K562 (cell line): Measurements from ENCODE around the gene SRPK3. TPM values are rescaled to one million over a fixed set of nuclear protein-coding genes. Genes with fewer than 3 reads are reported as not detected.

Experiments
- ARID1B ChIP-seq: fragments of 450-650 bp; IDR thresholded peaks from 2 replicates; pipeline ENCODE4 v1.6.1; 2016; ENCODE audit warnings: antibody characterized with exemption, mild to moderate bottlenecking, inconsistent platforms
- ETV1 ChIP-seq: fragments of 450-650 bp; conservative IDR thresholded peaks from 2 replicates; pipeline ENCODE4 v1.6.1; 2016; ENCODE audit warnings: missing genetic modification characterization, control low read depth, low read depth, missing compliant biosample characterization
- HDGF ChIP-seq: fragments of 450-650 bp; IDR thresholded peaks from 2 replicates; pipeline ENCODE4 v1.6.1; 2016
- HNRNPLL ChIP-seq: fragments of 200-400 bp; formaldehyde crosslinking; IDR thresholded peaks from 2 replicates; pipeline ENCODE4 v1.6.1; 2017; ENCODE audit warnings: low read length, low read depth, mild to moderate bottlenecking; ENCODE audit not compliant: poor library complexity, severe bottlenecking
- KAT7 ChIP-seq: sonication (generic); formaldehyde crosslinking; IDR thresholded peaks from 2 replicates; pipeline ENCODE4 v1.8.0; 2022; ENCODE audit warnings: missing genetic modification reagents, mild to moderate bottlenecking, borderline replicate concordance
- MBD2 ChIP-seq: sonication (generic); IDR thresholded peaks from 2 replicates; pipeline ENCODE4 v1.6.1; 2016; ENCODE audit warnings: low read depth, borderline replicate concordance
- POLR2B ChIP-seq: fragments of 450-650 bp; IDR thresholded peaks from 2 replicates; pipeline ENCODE4 v1.6.1; 2018; ENCODE audit warnings: low read depth; ENCODE audit not compliant: partially characterized antibody
- POLR2G ChIP-seq: fragments of 200-400 bp; formaldehyde crosslinking; IDR thresholded peaks from 2 replicates; pipeline ENCODE4 v1.6.1; 2017; ENCODE audit warnings: low read depth, mild to moderate bottlenecking, antibody characterized with exemption, low read length, moderate library complexity
- PURB ChIP-seq: sonication (generic); formaldehyde crosslinking; IDR thresholded peaks from 2 replicates; pipeline ENCODE4 v1.9.0; 2021; ENCODE audit warnings: low read depth, mild to moderate bottlenecking, missing genetic modification reagents
- SNIP1 ChIP-seq: fragments of 450-650 bp; IDR thresholded peaks from 2 replicates; pipeline ENCODE4 v1.7.1; 2017; ENCODE audit warnings: low read depth, mild to moderate bottlenecking
- SP1 ChIP-seq: sonication (generic); formaldehyde crosslinking; IDR thresholded peaks from 2 replicates; pipeline ENCODE4 v1.8.1; 2022; ENCODE audit warnings: mild to moderate bottlenecking, missing genetic modification reagents
- ZBTB8A ChIP-seq: fragments of 450-650 bp; IDR thresholded peaks from 2 replicates; pipeline ENCODE4 v1.6.1; 2018; ENCODE audit warnings: mild to moderate bottlenecking, moderate library complexity; ENCODE audit not compliant: partially characterized antibody
- ZNF121 ChIP-seq: sonication (generic); formaldehyde crosslinking; conservative IDR thresholded peaks from 2 replicates; pipeline ENCODE4 v1.8.0; 2022; ENCODE audit warnings: missing genetic modification reagents
- ZNF146 ChIP-seq: IDR thresholded peaks from one replicate; pipeline ENCODE4 v1.6.1; 2018; ENCODE audit warnings: missing compliant biosample characterization; ENCODE audit not compliant: unreplicated experiment
- ZNF232 ChIP-seq: sonication (generic); formaldehyde crosslinking; IDR thresholded peaks from 2 replicates; pipeline ENCODE4 v1.8.0; 2022; ENCODE audit warnings: mild to moderate bottlenecking, missing genetic modification reagents
- ZNF311 ChIP-seq: fragments of 250-450 bp; sonication (Bioruptor Pico); IDR thresholded peaks from 2 replicates; pipeline ENCODE4 v1.4.0; 2020; ENCODE audit warnings: mild to moderate bottlenecking, moderate library complexity
- polyA plus RNA-seq, 8 experiments: library from polyadenylated mRNA; depleted of rRNA in 4 of 8; stranded (reverse) in 5 of 8; unstranded in 3 of 8; fragments of >200 nt; fragmentation: Nextera tagmentation in 2 of 8; fragmentation: Illumina TruSeq in 1 of 8; extraction: Ambion mirVana in 2 of 8; extraction: Trizol in 1 of 8; gene quantifications; 2 replicates each; pipeline versions ENCODE4 v1.2.1 to v1.2.3, GENCODE V29; 2011 to 2014; ENCODE audit warnings: inconsistent platforms in 1 of 8, missing spikeins in 1 of 8
- total RNA-seq, 7 experiments: library from RNA; depleted of rRNA in 6 of 7; stranded (reverse); fragments of >200 nt in 6 of 7; fragmentation: Illumina TruSeq in 2 of 7; extraction: Trizol in 2 of 7; gene quantifications; 2 replicates each; pipeline versions ENCODE4 v1.2.1 to v1.2.3, GENCODE V29; 2011 to 2021; ENCODE audit warnings: low replicate concordance in 1 of 7
- TF ChIP-seq, protein P1 (sequence below), 2 experiments: fragments of 200-800 bp in 1 of 2; sonication (Bioruptor generic) in 1 of 2; sonication (generic) in 1 of 2; formaldehyde crosslinking in 1 of 2; IDR thresholded peaks in 1 of 2; conservative IDR thresholded peaks in 1 of 2; 2 replicates each; pipeline versions ENCODE4 v1.5.0 to v1.6.1; 2016 to 2020; ENCODE audit warnings: missing compliant biosample characterization in 1 of 2, missing genetic modification characterization in 1 of 2, missing genetic modification reagents in 1 of 2
- TF ChIP-seq, protein P2 (sequence below): IDR thresholded peaks from 2 replicates; pipeline ENCODE4 v1.6.1; 2011; ENCODE audit not compliant: insufficient read length; ENCODE audit errors: extremely low read depth
- TF ChIP-seq, protein P3 (sequence below): fragments of 250-450 bp; sonication (Bioruptor Pico); IDR thresholded peaks from 2 replicates; pipeline ENCODE4 v1.4.0; 2020
- TF ChIP-seq, protein P4 (sequence below): fragments of 250-450 bp; sonication (Bioruptor Pico); IDR thresholded peaks from 2 replicates; pipeline ENCODE4 v1.9.0; 2021; ENCODE audit warnings: mild to moderate bottlenecking, inconsistent platforms

SRPK3 gene
- total and polyA plus RNA-seq, 9 of the 15 experiments (the other 6 are each of a cell fraction or from before 2014, with no cell fraction given): 0.01 to 0.09 (median 0.04) TPM; not detected in 2

DNA sequence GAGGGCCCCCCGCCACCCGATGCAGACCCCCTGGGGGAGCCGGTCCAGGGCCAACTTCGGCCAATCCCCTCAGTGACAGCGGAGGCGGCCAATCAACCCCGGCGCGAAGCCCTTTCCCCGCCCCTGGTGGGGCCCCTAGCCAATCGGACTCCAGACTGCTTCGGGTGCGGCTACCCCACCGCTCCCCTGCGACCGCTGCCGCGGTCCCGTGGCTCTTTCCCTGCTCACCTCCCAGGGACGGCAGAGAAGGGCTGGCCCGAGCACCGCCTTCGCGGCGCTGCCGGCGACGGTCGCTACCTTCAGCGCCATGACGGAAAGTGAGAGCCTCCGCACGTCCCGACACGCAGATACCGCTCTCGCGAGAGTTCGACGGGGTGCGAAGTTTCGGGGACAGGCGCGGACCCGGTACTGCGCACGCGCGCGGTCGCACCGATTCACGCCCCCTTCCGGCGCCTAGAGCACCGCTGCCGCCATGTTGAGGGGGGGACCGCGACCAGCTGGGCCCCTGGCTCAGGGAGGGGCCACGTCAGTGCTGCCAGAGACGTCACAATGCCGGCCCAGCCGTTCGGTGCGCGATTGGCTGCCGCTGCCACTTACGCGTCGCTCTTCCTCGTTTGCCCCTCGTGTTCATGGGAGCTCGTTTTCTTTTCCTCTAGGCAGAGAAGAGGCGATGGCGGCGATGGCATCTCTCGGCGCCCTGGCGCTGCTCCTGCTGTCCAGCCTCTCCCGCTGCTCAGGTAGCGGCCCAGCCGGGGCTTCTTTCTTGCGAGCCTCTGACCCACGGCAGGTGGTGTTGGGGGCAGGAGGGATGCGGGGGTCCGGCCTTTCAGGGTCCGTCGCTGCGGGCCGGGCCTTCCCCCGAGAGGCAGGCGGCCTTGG lies 13.4 kb downstream of the SRPK3 start, which contains the start of the genes IDH3G and SSR4 (continued):
- TF ChIP-seq, protein P1, sequence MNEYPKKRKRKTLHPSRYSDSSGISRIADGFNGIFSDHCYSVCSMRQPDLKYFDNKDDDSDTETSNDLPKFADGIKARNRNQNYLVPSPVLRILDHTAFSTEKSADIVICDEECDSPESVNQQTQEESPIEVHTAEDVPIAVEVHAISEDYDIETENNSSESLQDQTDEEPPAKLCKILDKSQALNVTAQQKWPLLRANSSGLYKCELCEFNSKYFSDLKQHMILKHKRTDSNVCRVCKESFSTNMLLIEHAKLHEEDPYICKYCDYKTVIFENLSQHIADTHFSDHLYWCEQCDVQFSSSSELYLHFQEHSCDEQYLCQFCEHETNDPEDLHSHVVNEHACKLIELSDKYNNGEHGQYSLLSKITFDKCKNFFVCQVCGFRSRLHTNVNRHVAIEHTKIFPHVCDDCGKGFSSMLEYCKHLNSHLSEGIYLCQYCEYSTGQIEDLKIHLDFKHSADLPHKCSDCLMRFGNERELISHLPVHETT (CRISPR knock-in tag; conservative IDR thresholded peaks at IDR 0.05 in 1 of 2, IDR thresholded peaks at IDR 0.05 in 1 of 2): peak in 1 of 2 experiments; percentile 91; a peak in 2 of 4 replicates
- no peak for TF ChIP-seq ARID1B
- TF ChIP-seq ZNF146 (CRISPR knock-in tag): no peak
- TF ChIP-seq SP1 (CRISPR knock-in tag): peak; percentile 90
- TF ChIP-seq ZNF311: no peak
- no peak for TF ChIP-seq HDGF
- TF ChIP-seq MBD2: peak; percentile 55; the same call in 1 of the 2 replicates
- TF ChIP-seq HNRNPLL: peak; percentile 22
- TF ChIP-seq SNIP1: no peak
- TF ChIP-seq ZNF121 (CRISPR knock-in tag): no peak
- no peak for TF ChIP-seq KAT7
- TF ChIP-seq POLR2G: peak; percentile 93
- peak; percentile 60 for TF ChIP-seq POLR2B
- no peak for TF ChIP-seq ETV1 (tag)
- TF ChIP-seq, protein P2, sequence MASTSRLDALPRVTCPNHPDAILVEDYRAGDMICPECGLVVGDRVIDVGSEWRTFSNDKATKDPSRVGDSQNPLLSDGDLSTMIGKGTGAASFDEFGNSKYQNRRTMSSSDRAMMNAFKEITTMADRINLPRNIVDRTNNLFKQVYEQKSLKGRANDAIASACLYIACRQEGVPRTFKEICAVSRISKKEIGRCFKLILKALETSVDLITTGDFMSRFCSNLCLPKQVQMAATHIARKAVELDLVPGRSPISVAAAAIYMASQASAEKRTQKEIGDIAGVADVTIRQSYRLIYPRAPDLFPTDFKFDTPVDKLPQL: no peak
- TF ChIP-seq, protein P3, sequence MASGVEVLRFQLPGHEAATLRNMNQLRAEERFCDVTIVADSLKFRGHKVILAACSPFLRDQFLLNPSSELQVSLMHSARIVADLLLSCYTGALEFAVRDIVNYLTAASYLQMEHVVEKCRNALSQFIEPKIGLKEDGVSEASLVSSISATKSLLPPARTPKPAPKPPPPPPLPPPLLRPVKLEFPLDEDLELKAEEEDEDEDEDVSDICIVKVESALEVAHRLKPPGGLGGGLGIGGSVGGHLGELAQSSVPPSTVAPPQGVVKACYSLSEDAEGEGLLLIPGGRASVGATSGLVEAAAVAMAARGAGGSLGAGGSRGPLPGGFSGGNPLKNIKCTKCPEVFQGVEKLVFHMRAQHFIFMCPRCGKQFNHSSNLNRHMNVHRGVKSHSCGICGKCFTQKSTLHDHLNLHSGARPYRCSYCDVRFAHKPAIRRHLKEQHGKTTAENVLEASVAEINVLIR (CRISPR knock-in tag): peak; percentile 75
- TF ChIP-seq PURB: no peak
- peak; percentile 69; the same call in 1 of the 2 replicates for TF ChIP-seq ZNF232 (CRISPR knock-in tag)
- TF ChIP-seq, protein P4, sequence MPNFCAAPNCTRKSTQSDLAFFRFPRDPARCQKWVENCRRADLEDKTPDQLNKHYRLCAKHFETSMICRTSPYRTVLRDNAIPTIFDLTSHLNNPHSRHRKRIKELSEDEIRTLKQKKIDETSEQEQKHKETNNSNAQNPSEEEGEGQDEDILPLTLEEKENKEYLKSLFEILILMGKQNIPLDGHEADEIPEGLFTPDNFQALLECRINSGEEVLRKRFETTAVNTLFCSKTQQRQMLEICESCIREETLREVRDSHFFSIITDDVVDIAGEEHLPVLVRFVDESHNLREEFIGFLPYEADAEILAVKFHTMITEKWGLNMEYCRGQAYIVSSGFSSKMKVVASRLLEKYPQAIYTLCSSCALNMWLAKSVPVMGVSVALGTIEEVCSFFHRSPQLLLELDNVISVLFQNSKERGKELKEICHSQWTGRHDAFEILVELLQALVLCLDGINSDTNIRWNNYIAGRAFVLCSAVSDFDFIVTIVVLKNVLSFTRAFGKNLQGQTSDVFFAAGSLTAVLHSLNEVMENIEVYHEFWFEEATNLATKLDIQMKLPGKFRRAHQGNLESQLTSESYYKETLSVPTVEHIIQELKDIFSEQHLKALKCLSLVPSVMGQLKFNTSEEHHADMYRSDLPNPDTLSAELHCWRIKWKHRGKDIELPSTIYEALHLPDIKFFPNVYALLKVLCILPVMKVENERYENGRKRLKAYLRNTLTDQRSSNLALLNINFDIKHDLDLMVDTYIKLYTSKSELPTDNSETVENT (CRISPR knock-in tag): no peak
- TF ChIP-seq ZBTB8A: no peak
